ENCODE measurements around the gene HILPDA.

HILPDA gene

DNA sequence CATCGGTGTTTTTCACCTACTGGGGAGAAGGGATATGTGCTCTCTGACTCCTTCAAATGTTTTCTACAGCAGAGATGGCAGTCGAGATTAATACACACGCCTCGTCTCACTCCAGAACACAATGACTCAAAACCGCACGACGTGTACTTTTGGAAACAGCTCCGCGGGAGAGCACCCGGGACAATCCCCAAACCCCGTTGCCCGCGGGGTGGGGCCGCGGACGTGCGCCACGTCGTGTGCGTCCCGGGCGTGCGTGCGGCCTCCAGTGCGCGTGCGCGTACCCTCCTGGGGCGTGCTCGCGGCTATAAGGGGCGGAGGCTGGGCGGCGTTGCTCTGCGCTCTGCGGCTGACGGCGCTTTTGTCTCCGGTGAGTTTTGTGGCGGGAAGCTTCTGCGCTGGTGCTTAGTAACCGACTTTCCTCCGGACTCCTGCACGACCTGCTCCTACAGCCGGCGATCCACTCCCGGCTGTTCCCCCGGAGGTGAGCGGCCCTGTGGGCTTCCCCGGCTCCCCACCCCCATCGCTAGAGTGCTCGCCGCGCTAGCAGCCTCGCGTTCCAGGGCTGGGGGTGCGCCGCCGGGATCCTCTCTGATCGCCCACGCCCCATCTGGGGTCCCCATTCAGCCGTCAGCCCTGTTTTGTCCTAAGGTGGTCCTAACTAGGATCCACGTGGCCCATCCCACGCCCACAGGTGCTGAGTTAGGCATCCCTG lies at the start of gene HILPDA:
TSS of gene HILPDA (plus strand) at position 336 of the 712 bp plus-strand sequence. CDS start 1,391 bp downstream, outside the sequence.
- peak; percentile 88 to 92 for DNase-seq (ENCODE audit: low read depth in 1 of 2, low spot score in 1 of 2)

- DNase-seq (ENCODE audit: low read depth in 1 of 2, low spot score in 1 of 2), result no peak
These were observed 49.1 kb upstream of the HILPDA start for GRCh38 chr7:128406314-128407232.

- DNase-seq (ENCODE audit: low read depth in 1 of 2, low spot score in 1 of 2), result no peak
These were observed 48.5 kb upstream of the HILPDA start for GRCh38 chr7:128407233-128407589.

- no peak for DNase-seq (ENCODE audit: low read depth in 1 of 2, low spot score in 1 of 2)
These were observed 47.6 kb upstream of the HILPDA start for GRCh38 chr7:128407751-128408708.

DNA sequence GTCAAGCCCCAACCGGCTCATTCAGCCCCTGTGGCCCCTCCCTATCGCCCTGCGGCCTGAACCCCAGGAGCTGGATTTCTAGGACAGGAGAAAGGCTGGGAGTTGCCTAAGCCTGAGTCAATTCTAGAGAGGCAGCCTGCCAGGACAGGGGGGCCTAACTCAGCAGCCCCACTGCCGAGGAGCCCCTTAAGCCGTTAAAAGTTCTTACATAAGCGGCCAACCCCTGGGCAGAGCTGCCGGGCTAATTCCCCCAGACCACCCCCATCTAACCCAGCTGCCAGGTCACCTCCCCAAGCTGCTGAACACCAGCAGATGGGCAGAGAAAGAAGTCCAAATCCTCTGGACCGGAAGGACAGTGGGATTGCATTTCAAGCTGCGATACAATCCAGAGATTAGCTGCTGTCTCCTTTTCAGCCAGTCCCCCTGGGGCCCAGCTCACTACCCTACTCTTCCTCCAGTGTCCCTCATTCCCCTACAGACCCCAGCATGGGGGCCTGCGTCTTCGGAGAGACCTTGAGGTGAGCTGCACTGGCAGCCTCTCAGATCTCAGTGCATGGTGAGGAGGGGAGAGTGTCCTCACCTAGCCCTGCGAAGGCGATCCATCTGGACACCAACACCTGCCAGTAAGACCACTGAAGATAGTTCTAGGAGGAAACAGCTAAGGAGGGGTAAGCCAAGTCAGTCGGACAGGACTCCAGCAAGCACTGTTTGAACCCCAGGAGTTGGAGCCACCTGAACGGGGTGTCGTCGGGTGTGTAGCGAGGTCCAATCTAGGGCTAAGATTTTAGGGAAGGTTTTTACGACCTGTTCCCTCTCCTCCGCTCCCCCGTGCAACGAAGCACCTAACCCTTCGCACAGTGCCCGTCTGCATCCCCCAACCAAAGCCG lies 46.7 kb upstream of the HILPDA start:
- no peak for DNase-seq (ENCODE audit: low read depth in 1 of 2, low spot score in 1 of 2)

- DNase-seq (ENCODE audit: low read depth in 1 of 2, low spot score in 1 of 2), result peak; percentile 76 to 88
These were observed 45.9 kb upstream of the HILPDA start, which contains the start of gene IMPDH1 for GRCh38 chr7:128409596-128410450. IMPDH1 (minus strand) TSS chr7:128409982; CDS start chr7:128409901, 81 bp downstream.

DNA sequence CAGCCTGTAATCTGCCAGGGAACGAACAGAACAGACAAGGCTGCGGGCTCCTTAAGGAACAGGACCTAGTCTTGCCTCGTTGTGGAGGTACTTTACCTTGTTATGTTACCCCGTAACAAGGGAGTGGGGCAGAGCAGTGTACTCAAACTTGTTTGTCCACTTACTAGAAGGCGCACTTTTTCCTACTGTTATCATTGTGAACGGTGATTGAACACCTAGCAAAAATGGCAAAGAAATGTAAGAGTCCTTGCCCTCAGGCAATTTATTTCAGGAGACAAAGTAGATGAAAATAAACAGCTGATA lies 45.3 kb upstream of the HILPDA start:
- DNase-seq (ENCODE audit: low read depth in 1 of 2, low spot score in 1 of 2), result no peak

- DNase-seq (ENCODE audit: low read depth in 1 of 2, low spot score in 1 of 2), result no peak
These were observed 40.4 kb upstream of the HILPDA start for GRCh38 chr7:128415217-128415785.

- no peak for DNase-seq (ENCODE audit: low read depth in 1 of 2, low spot score in 1 of 2)
These were observed 38.6 kb upstream of the HILPDA start for GRCh38 chr7:128417071-128417470.

DNA sequence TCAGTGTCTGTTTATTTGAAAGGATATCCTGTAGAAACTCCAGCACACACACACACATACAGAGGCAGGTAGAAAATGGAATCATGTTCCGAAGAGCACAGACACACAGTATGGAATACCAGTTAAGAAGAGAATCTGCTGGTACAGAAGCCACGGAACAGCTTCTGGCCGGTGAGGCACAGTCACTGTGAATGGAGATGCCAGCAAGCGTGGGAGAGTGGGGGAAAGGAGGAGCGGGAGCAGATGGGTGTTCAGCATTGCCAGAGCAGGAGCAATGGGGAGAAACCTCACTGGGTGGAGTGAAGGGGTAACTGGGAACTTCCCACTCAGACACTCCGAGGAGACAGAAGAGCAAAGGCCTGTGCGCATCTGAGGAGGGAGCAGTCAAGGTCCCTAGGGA lies 36.4 kb upstream of the HILPDA start:
- no peak for DNase-seq (ENCODE audit: low read depth in 1 of 2, low spot score in 1 of 2)

DNA sequence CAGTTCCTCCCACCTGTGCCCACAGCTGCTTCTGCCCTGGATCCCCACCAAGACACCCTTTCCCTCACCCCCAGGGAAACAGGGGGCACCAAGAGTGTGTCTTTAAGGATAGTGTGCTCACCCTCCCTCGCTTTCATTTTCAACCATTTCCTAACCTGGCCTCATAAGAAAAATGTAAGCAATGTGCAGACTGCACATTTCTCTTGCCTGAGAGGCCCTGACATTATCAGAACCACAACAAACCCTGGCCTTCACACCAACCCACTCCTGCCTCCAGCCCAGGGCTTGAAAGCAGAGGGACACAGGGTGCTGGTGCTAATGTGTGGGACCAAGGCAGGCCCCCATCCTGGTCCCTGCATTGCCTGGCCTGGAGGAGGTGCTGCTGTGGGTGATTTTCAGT lies 34.9 kb upstream of the HILPDA start:
- no peak for DNase-seq (ENCODE audit: low read depth in 1 of 2, low spot score in 1 of 2)

DNA sequence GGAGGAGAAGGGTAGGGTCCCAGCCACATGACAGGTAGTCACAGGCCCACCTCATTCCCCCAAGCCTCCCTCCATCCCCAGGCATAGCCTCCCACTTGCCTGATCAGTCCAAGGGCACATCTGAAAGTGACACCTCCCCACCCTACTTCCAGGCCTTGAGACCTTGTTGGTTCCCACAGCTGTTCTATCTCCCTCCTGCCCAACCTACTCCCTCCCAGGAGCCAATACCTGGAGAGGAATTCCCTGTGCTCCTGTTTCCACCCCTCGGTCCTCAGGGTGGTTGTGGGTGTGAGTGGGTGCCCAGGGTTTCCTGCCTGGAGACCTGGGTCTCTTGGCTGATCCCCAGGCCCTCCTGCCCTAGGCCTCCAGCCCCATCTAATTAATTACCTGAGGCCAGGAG lies 34.3 kb upstream of the HILPDA start:
- no peak for DNase-seq (ENCODE audit: low read depth in 1 of 2, low spot score in 1 of 2)

- DNase-seq (ENCODE audit: low read depth in 1 of 2, low spot score in 1 of 2), result no peak
These were observed 33.6 kb upstream of the HILPDA start for GRCh38 chr7:128422037-128422436.

DNA sequence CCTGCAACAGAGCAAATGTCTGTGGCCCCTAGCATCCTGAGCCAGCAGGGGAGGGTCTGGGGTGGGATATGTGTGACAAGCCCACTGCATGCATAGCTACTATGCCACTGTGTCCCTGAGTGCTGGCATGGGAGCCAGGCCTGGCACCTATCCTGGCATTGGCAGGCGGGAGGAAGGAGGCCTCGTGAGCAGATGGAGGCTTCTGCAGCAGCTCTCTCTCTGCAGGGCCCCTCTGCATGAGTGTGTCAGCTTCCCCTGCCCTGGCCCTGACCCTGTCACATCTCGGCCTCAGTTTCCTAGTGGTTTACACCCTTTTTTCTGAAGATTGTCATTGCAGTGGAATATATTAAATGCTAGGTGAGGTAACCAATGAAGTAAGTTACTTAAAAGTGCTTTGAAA lies 32.8 kb upstream of the HILPDA start:
- no peak for DNase-seq (ENCODE audit: low read depth in 1 of 2, low spot score in 1 of 2)

DNA sequence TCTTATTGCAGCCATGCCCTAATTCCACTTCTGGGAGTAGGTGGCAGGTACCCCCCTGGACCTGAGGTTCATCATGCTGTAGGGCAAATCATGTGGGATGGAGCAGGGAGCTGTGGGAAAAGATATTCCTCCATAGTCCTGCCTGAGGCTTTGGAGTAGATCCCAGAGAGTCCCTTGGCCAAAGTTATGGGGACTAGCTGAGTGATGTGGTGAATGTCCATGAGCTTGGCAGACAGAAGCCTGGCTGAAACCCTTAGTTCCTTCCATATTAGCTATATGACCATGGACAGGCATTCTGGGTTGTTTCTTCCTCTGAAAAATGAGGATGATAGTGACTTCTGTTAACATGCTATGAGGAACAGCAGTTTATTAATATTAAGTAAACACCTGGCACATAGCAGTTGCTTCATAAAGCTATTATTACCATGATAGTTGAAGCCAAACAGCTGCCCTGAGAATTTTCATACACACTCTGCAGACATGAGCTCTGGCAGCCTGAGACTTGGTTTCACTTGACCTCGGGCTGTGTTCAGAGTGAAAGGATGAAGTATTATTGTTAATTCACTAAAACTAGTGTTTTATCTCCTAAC lies 30.9 kb upstream of the HILPDA start:
- no peak for DNase-seq (ENCODE audit: low read depth in 1 of 2, low spot score in 1 of 2)

DNA sequence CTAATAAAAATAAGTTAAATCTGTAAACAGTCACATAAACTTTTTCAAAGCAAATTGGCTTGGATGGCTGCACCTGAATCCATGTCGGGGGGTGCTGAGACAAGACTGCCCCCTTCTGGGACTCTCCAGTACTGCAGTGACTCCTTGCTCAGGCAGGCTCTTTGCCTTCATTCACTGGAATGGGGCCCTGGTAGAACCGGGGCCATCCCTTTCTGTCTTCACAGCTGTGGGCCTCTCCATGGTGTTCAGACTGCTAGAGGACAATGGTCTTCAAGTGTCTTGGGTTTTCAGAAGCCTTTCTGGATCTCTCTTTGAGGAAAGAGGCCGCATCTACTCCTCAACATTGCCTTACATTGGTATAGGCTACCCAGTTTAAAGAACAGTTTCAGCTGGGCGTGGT lies 29.8 kb upstream of the HILPDA start:
- DNase-seq (ENCODE audit: low read depth in 1 of 2, low spot score in 1 of 2), result peak; percentile 46 to 68

DNA sequence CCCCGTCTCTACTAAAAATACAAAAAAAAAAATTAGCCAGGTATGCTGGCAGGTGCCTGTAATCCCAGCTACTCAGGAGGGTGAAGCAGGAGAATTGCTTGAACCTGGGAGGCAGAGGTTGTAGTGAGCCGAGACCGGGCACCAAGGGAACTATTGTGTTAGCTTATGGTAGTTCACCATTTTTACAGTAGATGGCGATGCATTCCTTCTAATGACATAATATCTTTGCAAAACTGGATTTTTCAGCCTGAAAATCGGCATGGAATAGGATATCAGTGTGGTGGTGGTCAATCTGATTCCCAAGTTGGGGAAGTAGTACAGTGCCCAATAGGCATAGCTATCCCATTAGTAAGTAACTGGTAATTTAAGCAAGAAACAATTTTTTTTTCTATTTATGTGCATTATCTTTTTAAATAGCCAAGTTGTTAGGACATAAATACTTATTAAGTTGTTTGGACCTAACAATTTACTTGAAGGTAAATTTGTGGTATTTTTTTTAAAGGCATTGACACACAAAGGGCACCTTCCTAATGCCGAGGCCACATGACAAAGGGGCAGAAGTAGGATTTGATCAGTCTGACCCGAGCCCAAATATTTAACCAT lies 28.3 kb upstream of the HILPDA start:
- DNase-seq (ENCODE audit: low read depth in 1 of 2, low spot score in 1 of 2), result no peak

DNA sequence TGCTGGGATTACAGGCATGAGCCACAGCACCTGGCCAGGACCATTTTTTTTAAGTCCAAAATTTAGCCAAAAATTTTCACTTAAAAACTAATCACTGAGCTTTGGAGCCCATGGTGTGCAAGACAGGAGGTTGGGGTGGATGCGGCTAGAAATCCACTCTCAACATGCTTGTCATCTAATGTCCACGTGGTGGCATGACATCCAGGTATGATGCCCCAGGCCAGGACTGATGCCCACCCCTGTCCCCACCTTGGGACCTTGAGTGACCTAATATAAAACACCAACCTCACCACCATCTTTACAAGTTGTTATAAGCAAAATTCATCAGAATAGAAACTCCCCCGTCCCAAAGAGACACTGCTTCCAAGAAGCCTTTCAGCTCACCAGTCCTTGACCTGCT lies 25.5 kb upstream of the HILPDA start:
- no peak for DNase-seq (ENCODE audit: low read depth in 1 of 2, low spot score in 1 of 2)
